ENCODE measurements around the gene NHEJ1.
A peak's percentile ranks its signal among the peaks of the same experiment; 100 is the strongest.

Gene NHEJ1

GRCh38 chr2:219079417-219079816, 81.2 kb downstream of the NHEJ1 start:
- TF ChIP-seq CTCF (IDR thresholded peaks at IDR 0.05; ENCODE audit: low read length, missing control alignments), result no peak
- H3K4me3 ChIP-seq (replicated peaks; ENCODE audit: low read depth, low read length), result no peak overlapping the region
- DNase-seq (ENCODE audit: low read depth), result no peak

GRCh38 chr2:219078951-219079350, 81.7 kb downstream of the NHEJ1 start:
- TF ChIP-seq CTCF (IDR thresholded peaks at IDR 0.05; ENCODE audit: low read length, missing control alignments), result no peak
- no peak overlapping the region for H3K4me3 ChIP-seq (replicated peaks; ENCODE audit: low read depth, low read length)
- no peak for DNase-seq (ENCODE audit: low read depth)

GRCh38 chr2:219078126-219078525, 82.5 kb downstream of the NHEJ1 start:
- peak; percentile 24 for TF ChIP-seq CTCF (IDR thresholded peaks at IDR 0.05; ENCODE audit: low read length, missing control alignments)
- H3K4me3 ChIP-seq (replicated peaks; ENCODE audit: low read depth, low read length), result no peak overlapping the region
- no peak for DNase-seq (ENCODE audit: low read depth)

- DNase-seq (ENCODE audit: low read depth), result no peak
- H3K4me3 ChIP-seq (replicated peaks; ENCODE audit: low read depth, low read length), result no peak overlapping the region
- no peak for TF ChIP-seq CTCF (IDR thresholded peaks at IDR 0.05; ENCODE audit: low read length, missing control alignments)
Measured at GRCh38 chr2:219076253-219076652, 84.4 kb downstream of the NHEJ1 start.

GRCh38 chr2:219073413-219074129, 87.0 kb downstream of the NHEJ1 start:
- DNase-seq (ENCODE audit: low read depth), result peak; percentile 81
- no peak overlapping the region for H3K4me3 ChIP-seq (replicated peaks; ENCODE audit: low read depth, low read length)
- peak; percentile 72 for TF ChIP-seq CTCF (IDR thresholded peaks at IDR 0.05; ENCODE audit: low read length, missing control alignments)

- no peak for TF ChIP-seq CTCF (IDR thresholded peaks at IDR 0.05; ENCODE audit: low read length, missing control alignments)
- no peak for DNase-seq (ENCODE audit: low read depth)
- no peak overlapping the region for H3K4me3 ChIP-seq (replicated peaks; ENCODE audit: low read depth, low read length)
Measured at GRCh38 chr2:219072741-219073250, 87.8 kb downstream of the NHEJ1 start.

Measured in fibroblast of pulmonary artery (primary cell).